Measurements from ENCODE around the gene HTR3E.
A peak's percentile ranks its signal among the peaks of the same experiment; 100 is the strongest.

Gene HTR3E

DNA sequence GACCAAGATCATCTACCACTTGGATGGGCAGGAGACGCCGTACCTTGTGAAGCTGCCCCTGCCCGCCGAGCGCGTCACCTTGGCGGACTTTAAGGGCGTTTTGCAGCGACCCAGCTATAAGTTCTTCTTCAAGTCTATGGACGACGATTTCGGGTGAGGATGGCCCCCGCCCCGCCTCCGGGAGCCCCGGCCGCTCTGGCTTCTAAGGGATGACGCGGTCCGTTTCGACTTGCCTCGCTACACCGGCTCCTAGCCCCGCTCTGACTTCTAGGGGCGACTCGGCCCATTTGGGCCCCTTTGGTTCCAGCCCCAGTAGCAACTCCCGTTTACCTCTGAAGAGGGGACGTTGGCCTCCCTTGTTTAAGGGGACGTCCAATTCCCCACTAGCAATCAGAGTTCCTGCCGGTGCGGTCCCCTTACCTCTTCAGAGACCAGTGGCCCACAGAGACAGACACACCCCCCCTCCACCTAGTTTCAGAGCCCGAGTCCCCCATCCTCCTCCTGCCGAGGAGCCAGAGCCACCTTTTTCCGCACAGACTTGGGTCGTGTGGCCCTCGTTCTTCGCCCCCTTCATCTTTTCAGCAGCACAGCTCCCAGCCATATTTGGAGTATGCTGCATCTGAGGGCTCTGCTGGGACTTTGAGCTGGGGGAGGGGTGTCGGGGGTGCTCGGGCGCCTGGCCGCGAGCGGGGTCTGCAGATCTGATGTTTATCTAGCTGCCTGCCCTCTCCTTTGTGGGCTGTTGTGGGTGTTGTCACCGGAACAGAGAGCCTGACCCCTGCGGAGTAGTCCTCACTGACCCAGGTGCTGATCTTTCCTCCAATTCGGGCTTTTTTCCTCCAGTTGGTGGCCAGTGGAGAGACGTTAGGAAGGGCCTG, 59.0 kb downstream of the HTR3E start:
- DNase-seq (ENCODE audit: low spot score): peak; percentile 46

DNA sequence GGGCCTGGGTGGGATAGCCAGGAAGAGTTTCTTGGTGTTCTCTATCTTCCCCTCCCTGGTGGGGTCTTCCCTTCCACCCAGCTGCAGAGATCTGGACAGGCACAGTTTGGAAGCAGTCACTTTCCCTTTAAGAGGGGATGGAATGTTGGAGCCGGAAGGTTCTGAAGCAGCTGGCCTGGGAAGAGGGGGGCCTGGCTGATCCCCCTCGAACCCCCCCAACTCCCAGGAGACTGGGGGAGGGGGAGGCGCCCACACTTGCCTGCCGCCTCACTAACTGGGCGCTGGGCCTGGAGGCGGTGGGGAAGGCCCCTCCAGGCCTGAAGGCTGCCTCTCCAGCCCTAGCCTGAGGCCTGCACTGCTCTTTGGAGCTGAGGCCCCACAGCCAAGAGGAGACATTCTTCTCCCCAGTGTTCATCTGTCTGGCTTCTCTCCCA, 59.7 kb downstream of the HTR3E start:
- DNase-seq (ENCODE audit: low spot score): peak; percentile 66
